HEK293 (cell line): ENCODE measurements around the gene NAA35.

Source experiments
- CTCF ChIA-PET: fragments of 350-600 bp; formaldehyde crosslinking; extraction: SDS; loops from one replicate; lab custom pipeline; 2021; ENCODE audit warnings: antibody characterized with exemption; lab: Yijun Ruan, JAX
- POLR2A ChIA-PET: fragments of 300-600 bp; formaldehyde crosslinking; extraction: SDS; loops from one replicate; lab custom pipeline; 2020; ENCODE audit warnings: antibody characterized with exemption, inconsistent platforms; lab: Yijun Ruan, JAX
- H3K27ac ChIP-seq: fragments of 200-500 bp; sonication (Bioruptor generic); 2 replicates; pipeline ENCODE4 v1.5.1; 2014; ENCODE audit warnings: low read depth, low read length, control low read depth, inconsistent platforms; ENCODE audit errors: extremely low read depth
- H3K36me3 ChIP-seq, 2 experiments: fragments of 200-500 bp in 1 of 2; sonication (Bioruptor generic) in 1 of 2; 1 replicate in 1 of 2; 2 replicates in 1 of 2; pipeline ENCODE4 v1.5.1; 2014 to 2017; ENCODE audit warnings: inconsistent platforms in 2 of 2, low read length in 2 of 2; ENCODE audit not compliant: control insufficient read depth in 2 of 2, insufficient read depth in 1 of 2
- H3K4me1 ChIP-seq: fragments of 200-500 bp; sonication (Bioruptor generic); 2 replicates; pipeline ENCODE4 v1.5.1; 2014; ENCODE audit warnings: mild to moderate bottlenecking, low read length, inconsistent platforms; ENCODE audit not compliant: control insufficient read depth, insufficient read depth
- H3K4me3 ChIP-seq: 2 replicates; pipeline ENCODE4 v1.5.1; 2011; ENCODE audit warnings: low read depth, mild to moderate bottlenecking, control low read depth, low read length, moderate library complexity
- H3K9me3 ChIP-seq: fragments of 200-500 bp; sonication (Bioruptor generic); 2 replicates; pipeline ENCODE4 v1.5.1; 2014; ENCODE audit warnings: low read depth, low read length, inconsistent platforms; ENCODE audit not compliant: control insufficient read depth, insufficient read depth
- CTCF ChIP-seq: fragments of 450-650 bp; formaldehyde crosslinking; IDR thresholded peaks from 2 replicates; pipeline ENCODE4 v1.5.1; 2016; ENCODE audit warnings: missing biosample characterization, missing genetic modification characterization
- GLI2 ChIP-seq: fragments of 450-650 bp; formaldehyde crosslinking; IDR thresholded peaks from 2 replicates; pipeline ENCODE4; 2017; ENCODE audit warnings: missing biosample characterization, missing genetic modification characterization, low read depth, borderline replicate concordance
- GLIS1 ChIP-seq: fragments of 450-650 bp; formaldehyde crosslinking; IDR thresholded peaks from 2 replicates; pipeline ENCODE4 v1.5.1; 2016; ENCODE audit warnings: missing biosample characterization, missing genetic modification characterization
- HOXA7 ChIP-seq: sonication (generic); formaldehyde crosslinking; IDR thresholded peaks from 2 replicates; pipeline ENCODE4 v1.8.1; 2022; ENCODE audit warnings: missing genetic modification reagents, borderline replicate concordance
- SCRT1 ChIP-seq: fragments of 450-650 bp; formaldehyde crosslinking; IDR thresholded peaks from 2 replicates; pipeline ENCODE4 v1.5.1; 2016; ENCODE audit warnings: missing biosample characterization, missing genetic modification characterization, borderline replicate concordance
- TSHZ1 ChIP-seq: fragments of 450-650 bp; formaldehyde crosslinking; IDR thresholded peaks from 2 replicates; pipeline ENCODE4 v1.5.1; 2016; ENCODE audit warnings: missing biosample characterization, missing genetic modification characterization, borderline replicate concordance
- ZFP37 ChIP-seq: fragments of 450-650 bp; formaldehyde crosslinking; IDR thresholded peaks from 2 replicates; pipeline ENCODE4 v1.5.1; 2016; ENCODE audit warnings: missing biosample characterization, missing genetic modification characterization
- ZNF10 ChIP-seq: fragments of 450-650 bp; formaldehyde crosslinking; IDR thresholded peaks from 2 replicates; pipeline ENCODE4 v1.5.1; 2017; ENCODE audit warnings: missing biosample characterization, missing genetic modification characterization
- ZNF112 ChIP-seq: fragments of 450-650 bp; formaldehyde crosslinking; IDR thresholded peaks from 2 replicates; pipeline ENCODE4 v1.5.0; 2017; ENCODE audit warnings: missing biosample characterization, missing genetic modification characterization
- ZNF132 ChIP-seq: fragments of 450-650 bp; formaldehyde crosslinking; IDR thresholded peaks from 2 replicates; pipeline ENCODE4 v1.5.1; 2017; ENCODE audit warnings: missing biosample characterization, missing genetic modification characterization, borderline replicate concordance
- ZNF335 ChIP-seq: fragments of 450-650 bp; formaldehyde crosslinking; conservative IDR thresholded peaks from 2 replicates; pipeline ENCODE4 v1.5.1; 2016; ENCODE audit warnings: missing biosample characterization, missing genetic modification characterization
- ZNF37A ChIP-seq: fragments of 450-650 bp; IDR thresholded peaks from 2 replicates; pipeline ENCODE4 v1.5.1; 2018; ENCODE audit warnings: missing biosample characterization, missing genetic modification characterization
- ZNF423 ChIP-seq: fragments of 450-650 bp; formaldehyde crosslinking; IDR thresholded peaks from 2 replicates; pipeline ENCODE4 v1.5.1; 2016; ENCODE audit warnings: missing biosample characterization, missing genetic modification characterization
- ZNF558 ChIP-seq: fragments of 450-650 bp; formaldehyde crosslinking; IDR thresholded peaks from 2 replicates; pipeline ENCODE4 v1.5.1; 2016; ENCODE audit warnings: missing biosample characterization, missing genetic modification characterization
- ZNF560 ChIP-seq: fragments of 450-650 bp; formaldehyde crosslinking; IDR thresholded peaks from 2 replicates; pipeline ENCODE4 v1.5.1; 2017; ENCODE audit warnings: missing biosample characterization, missing genetic modification characterization, borderline replicate concordance
- ZNF600 ChIP-seq: fragments of 450-650 bp; formaldehyde crosslinking; IDR thresholded peaks from 2 replicates; pipeline ENCODE4 v1.5.1; 2016; ENCODE audit warnings: missing biosample characterization, missing genetic modification characterization
- ZNF626 ChIP-seq: fragments of 450-650 bp; sonication (Bioruptor Pico); formaldehyde crosslinking; IDR thresholded peaks from 2 replicates; pipeline ENCODE4 v1.5.1; 2018; ENCODE audit warnings: missing biosample characterization, missing genetic modification characterization, inconsistent platforms
- ZNF677 ChIP-seq: fragments of 450-650 bp; IDR thresholded peaks from 2 replicates; pipeline ENCODE4 v1.5.0; 2018; ENCODE audit warnings: missing biosample characterization, mild to moderate bottlenecking, missing genetic modification characterization, moderate library complexity
- ZNF707 ChIP-seq: fragments of 450-650 bp; formaldehyde crosslinking; IDR thresholded peaks from 2 replicates; pipeline ENCODE4 v1.5.1; 2016; ENCODE audit warnings: missing biosample characterization, missing genetic modification characterization
- ZNF777 ChIP-seq: fragments of 450-650 bp; formaldehyde crosslinking; IDR thresholded peaks from 2 replicates; pipeline ENCODE4 v1.5.1; 2017; ENCODE audit warnings: missing biosample characterization, missing genetic modification characterization, borderline replicate concordance
- ZNF830 ChIP-seq: fragments of 450-650 bp; IDR thresholded peaks from 2 replicates; pipeline ENCODE4 v1.5.0; 2018; ENCODE audit warnings: missing biosample characterization, missing genetic modification characterization, low read depth, mild to moderate bottlenecking, moderate library complexity

NAA35 gene

GRCh38 chr9:86020731-86021130 is 79.8 kb downstream of the NAA35 start:
- POLR2A ChIA-PET: no interaction called here
- no peak overlapping the region for H3K4me3 ChIP-seq
- TF ChIP-seq ZNF10 (tag by site-specific recombination) (no peak), ZNF626 (no peak), ZNF37A (tag by site-specific recombination) (no peak)
- no peaks in the 10 kb centered on the region for H3K4me1 ChIP-seq
- H3K36me3 ChIP-seq: peaks cover 23 to 75% of the 10 kb centered on the region in 2 experiments
- no peaks in the 10 kb centered on the region for H3K9me3 ChIP-seq
- CTCF ChIA-PET: no interaction called here
- no peak overlapping the region for H3K27ac ChIP-seq

GRCh38 chr9:86021166-86021565 is 80.2 kb downstream of the NAA35 start:
- H3K27ac ChIP-seq: no peak overlapping the region
- no peak overlapping the region for H3K4me3 ChIP-seq
- POLR2A ChIA-PET: no interaction called here
- no peaks in the 10 kb centered on the region for H3K9me3 ChIP-seq
- TF ChIP-seq ZNF560: no peak
- no peak for TF ChIP-seq ZNF677 (tag by site-specific recombination)
- TF ChIP-seq ZNF707 (tag by site-specific recombination): no peak
- no peak for TF ChIP-seq ZNF830 (tag by site-specific recombination)
- no peak for TF ChIP-seq TSHZ1 (tag by site-specific recombination)
- no peak for TF ChIP-seq ZNF600 (tag by site-specific recombination)
- peaks cover 22 to 80% of the 10 kb centered on the region in 2 experiments for H3K36me3 ChIP-seq
- no peaks in the 10 kb centered on the region for H3K4me1 ChIP-seq
- CTCF ChIA-PET: no interaction called here

GRCh38 chr9:86022687-86023266 is 81.8 kb downstream of the NAA35 start:
- H3K27ac ChIP-seq: no peak overlapping the region
- H3K4me1 ChIP-seq: no peaks in the 10 kb centered on the region
- H3K4me3 ChIP-seq: no peak overlapping the region
- TF ChIP-seq SCRT1 (tag by site-specific recombination): no peak
- TF ChIP-seq GLI2 (tag by site-specific recombination): no peak
- TF ChIP-seq ZNF423 (tag by site-specific recombination): no peak
- TF ChIP-seq ZNF112 (tag by site-specific recombination): no peak
- TF ChIP-seq ZNF777: no peak
- TF ChIP-seq CTCF (tag by site-specific recombination): no peak
- no peak for TF ChIP-seq ZNF558 (tag by site-specific recombination)
- no peak for TF ChIP-seq ZNF335 (tag by site-specific recombination)
- TF ChIP-seq ZFP37: no peak
- no peak for TF ChIP-seq GLIS1 (tag by site-specific recombination)
- no peak for TF ChIP-seq ZNF132 (tag by site-specific recombination)
- TF ChIP-seq HOXA7 (CRISPR knock-in tag): no peak
- H3K36me3 ChIP-seq: peaks cover 14 to 81% of the 10 kb centered on the region in 2 experiments
- CTCF ChIA-PET: interaction anchor here (0.6 to 0.8 kb wide), 3 partner anchors 34 to 156 kb away, joined by 3 to 8 read pairs (median 4); partner anchors contain the start of gene NAA35
- H3K9me3 ChIP-seq: no peaks in the 10 kb centered on the region
- POLR2A ChIA-PET: no interaction called here
